ENCODE results near the gene LRMDA. TPM values are rescaled to one million over a fixed set of nuclear protein-coding genes. Genes with fewer than 3 reads are reported as not detected.

Gene LRMDA
- total and polyA plus RNA-seq, 12 donors, result 30.7 to 132 (median 78.1) TPM

DNA sequence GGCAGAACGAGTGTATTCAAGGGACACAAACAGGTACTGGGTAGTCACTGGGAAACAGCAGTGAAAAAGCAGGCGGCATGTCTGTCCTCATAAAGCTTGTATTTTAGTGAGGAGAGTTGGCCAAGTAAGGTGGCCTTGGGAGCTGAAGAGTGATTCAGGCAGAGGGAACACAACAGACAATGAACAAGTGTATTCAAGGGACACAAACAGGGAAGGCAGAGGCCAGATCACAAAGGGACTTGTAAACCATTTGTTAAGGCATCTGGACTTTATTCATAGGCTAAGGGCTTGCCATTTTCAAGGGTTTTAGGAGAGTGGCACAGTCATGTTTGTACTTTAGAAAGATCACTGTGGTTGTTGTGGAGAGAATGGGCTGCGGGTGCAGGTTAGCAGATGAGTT, 49.0 kb downstream of the LRMDA start:
- Histone ChIP-seq H3K27me3 (no peaks in the 10 kb centered on the region), H3K4me3 (no peak overlapping the region), H3K36me3 (replicated peaks in 1 of 2) (no peaks in the 10 kb centered on the region), H3K9me3 (replicated peaks in 1 of 3) (no peaks in the 10 kb centered on the region), H3K27ac (no peak overlapping the region), H3K4me1 (replicated peaks in 1 of 2) (no peaks in the 10 kb centered on the region)
- TF ChIP-seq, protein P1, sequence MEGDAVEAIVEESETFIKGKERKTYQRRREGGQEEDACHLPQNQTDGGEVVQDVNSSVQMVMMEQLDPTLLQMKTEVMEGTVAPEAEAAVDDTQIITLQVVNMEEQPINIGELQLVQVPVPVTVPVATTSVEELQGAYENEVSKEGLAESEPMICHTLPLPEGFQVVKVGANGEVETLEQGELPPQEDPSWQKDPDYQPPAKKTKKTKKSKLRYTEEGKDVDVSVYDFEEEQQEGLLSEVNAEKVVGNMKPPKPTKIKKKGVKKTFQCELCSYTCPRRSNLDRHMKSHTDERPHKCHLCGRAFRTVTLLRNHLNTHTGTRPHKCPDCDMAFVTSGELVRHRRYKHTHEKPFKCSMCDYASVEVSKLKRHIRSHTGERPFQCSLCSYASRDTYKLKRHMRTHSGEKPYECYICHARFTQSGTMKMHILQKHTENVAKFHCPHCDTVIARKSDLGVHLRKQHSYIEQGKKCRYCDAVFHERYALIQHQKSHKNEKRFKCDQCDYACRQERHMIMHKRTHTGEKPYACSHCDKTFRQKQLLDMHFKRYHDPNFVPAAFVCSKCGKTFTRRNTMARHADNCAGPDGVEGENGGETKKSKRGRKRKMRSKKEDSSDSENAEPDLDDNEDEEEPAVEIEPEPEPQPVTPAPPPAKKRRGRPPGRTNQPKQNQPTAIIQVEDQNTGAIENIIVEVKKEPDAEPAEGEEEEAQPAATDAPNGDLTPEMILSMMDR (IDR thresholded peaks at IDR 0.05), result no peak
- TF ChIP-seq POLR2A (IDR thresholded peaks at IDR 0.05), result no peak
- 81 to 91% (median 83%) methylated on average over 3 of the region's 3 CpGs for WGBS, 4 donors
- DNase-seq, result peak in 1 of 7 donors; percentile 29
- intact Hi-C loops (cut with DNase I), result no loop called here

DNA sequence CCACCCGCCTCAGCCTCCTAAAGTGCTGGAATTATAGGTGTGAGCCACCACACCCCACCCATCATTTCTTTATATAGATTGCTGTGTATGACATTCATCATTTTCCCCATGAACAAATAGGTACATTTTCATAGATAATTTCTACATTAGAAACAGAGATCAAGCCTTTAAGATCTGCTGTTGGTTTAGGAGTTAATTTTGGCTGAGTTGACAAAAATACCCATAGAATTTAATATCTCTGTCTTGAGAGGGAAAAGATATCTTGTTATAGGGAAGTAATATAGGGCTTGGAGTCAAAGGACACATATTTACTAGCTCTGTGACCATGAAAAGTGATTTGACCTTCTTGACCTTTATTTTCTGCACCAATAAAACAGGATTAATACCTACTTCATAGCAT, 51.8 kb downstream of the LRMDA start:
- Histone ChIP-seq H3K9me3 (replicated peaks in 1 of 3) (no peaks in the 10 kb centered on the region), H3K36me3 (replicated peaks in 1 of 2) (no peaks in the 10 kb centered on the region), H3K27ac (no peak overlapping the region), H3K27me3 (no peaks in the 10 kb centered on the region), H3K4me1 (replicated peaks in 1 of 2) (no peaks in the 10 kb centered on the region), H3K4me3 (no peak overlapping the region)
- intact Hi-C loops (cut with DNase I), result no loop called here
- TF ChIP-seq, protein P1 (IDR thresholded peaks at IDR 0.05), result no peak
- no peak for TF ChIP-seq POLR2A (IDR thresholded peaks at IDR 0.05)
- no peak for DNase-seq
- 93 to 100% (median 96%) methylated on average over 1 of the region's 1 CpG for WGBS, 4 donors

DNA sequence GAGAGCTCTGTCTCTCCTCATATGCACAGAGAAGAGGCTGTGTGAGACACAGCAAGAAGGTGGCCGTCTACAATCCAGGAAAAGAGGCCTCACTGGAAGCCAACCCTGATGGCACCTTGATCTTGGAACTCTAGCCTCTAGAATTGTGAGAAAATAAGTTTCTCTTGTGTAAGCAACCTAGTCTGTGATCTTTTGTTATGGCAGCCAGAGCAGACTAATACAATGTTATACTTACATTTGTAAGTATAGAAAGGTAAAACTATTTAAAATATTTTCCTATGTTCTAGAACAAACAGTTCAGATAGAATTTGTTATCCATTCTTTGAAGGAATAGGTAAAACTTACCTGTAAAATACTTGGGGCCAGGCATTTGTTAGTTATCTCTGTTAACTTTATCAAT, 53.3 kb downstream of the LRMDA start:
- Histone ChIP-seq H3K4me1 (replicated peaks in 1 of 2) (no peaks in the 10 kb centered on the region), H3K9me3 (replicated peaks in 1 of 3) (no peaks in the 10 kb centered on the region), H3K27ac (no peak overlapping the region), H3K4me3 (no peak overlapping the region), H3K27me3 (no peaks in the 10 kb centered on the region), H3K36me3 (replicated peaks in 1 of 2) (no peaks in the 10 kb centered on the region)
- TF ChIP-seq, protein P1 (IDR thresholded peaks at IDR 0.05), result no peak
- 93 to 100% (median 97%) methylated on average over 1 of the region's 1 CpG for WGBS, 4 donors
- DNase-seq, result peak in 1 of 7 donors; percentile 15
- intact Hi-C loops (cut with DNase I), result no loop called here

DNA sequence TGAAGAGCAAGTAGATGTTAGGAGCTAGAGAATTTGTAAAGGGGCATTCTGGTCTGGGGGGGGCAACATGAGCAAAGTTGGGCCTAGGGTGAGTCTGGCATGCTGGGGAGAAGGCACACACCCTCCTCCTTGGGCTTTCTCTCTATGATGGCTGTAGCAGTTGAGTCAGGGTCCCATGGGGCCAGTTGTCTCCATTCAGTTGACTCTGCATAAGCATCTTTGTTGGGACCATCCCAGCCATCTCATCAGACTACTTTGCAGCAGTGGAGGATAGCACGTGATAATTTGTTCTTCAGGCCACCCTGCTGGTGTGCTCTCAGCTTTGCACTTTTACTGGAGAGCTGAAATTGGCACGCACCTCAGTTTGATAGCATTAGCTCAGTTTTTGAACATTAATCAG, 55.2 kb downstream of the LRMDA start:
- intact Hi-C loops (cut with DNase I), result no loop called here
- DNase-seq, result peak in 1 of 7 donors; percentile 7
- Histone ChIP-seq H3K9me3 (replicated peaks in 1 of 3) (no peaks in the 10 kb centered on the region), H3K4me1 (replicated peaks in 1 of 2) (no peaks in the 10 kb centered on the region), H3K27ac (no peak overlapping the region), H3K36me3 (replicated peaks in 1 of 2) (no peaks in the 10 kb centered on the region), H3K4me3 (no peak overlapping the region), H3K27me3 (no peaks in the 10 kb centered on the region)
- TF ChIP-seq, protein P1 (IDR thresholded peaks at IDR 0.05), result no peak
- no peak for TF ChIP-seq POLR2A (IDR thresholded peaks at IDR 0.05)
- WGBS, 4 donors, result 86 to 92% (median 90%) methylated on average over 2 of the region's 2 CpGs

Data from adrenal gland (tissue), 12 donors.